ENCODE results near the gene KRTAP25-1.

Gene KRTAP25-1

GRCh38 chr21:30248844-30249243 lies 40.5 kb downstream of the KRTAP25-1 start:
- DNase-seq (ENCODE audit: low read depth), result no peak

DNA sequence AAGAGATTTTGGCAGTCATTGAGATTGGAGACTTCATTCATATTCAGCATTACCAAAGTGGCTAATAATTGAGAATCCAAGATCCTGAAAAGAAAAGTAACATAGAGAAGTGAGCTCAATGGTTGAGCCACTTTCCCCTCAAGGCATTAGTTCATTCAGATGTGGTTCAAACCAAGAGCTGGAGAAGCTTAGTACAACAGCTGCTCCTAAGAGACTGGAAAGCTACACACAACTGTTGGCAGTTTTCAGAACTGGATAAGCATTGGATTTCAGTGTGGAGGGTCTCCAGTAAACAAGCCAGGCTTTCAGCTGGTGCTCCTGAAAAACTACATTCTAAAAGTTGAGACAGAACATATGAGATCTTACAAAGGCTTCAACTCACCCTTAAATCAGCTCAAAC lies 44.3 kb downstream of the KRTAP25-1 start:
- no peak for DNase-seq (ENCODE audit: low read depth)

DNA sequence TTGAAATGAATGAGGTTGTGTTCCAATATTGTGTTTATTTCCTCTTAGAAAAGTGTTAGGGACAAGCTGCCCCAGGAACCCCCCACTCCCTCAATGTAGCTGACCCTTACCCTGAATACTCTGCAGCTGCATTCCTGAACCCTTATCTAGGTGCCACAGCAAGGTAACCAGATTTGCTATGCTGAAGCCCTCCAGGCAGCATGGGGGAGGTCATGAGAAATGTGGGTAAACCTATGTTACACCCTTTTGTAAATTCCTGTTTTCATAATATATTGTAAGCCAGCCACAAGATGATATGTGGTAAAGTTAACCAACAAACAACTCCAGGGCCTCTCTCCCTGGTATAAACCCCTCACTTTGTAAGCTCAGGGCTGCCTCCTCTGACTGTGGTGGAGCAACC lies 45.6 kb downstream of the KRTAP25-1 start:
- DNase-seq (ENCODE audit: low read depth), result no peak

DNA sequence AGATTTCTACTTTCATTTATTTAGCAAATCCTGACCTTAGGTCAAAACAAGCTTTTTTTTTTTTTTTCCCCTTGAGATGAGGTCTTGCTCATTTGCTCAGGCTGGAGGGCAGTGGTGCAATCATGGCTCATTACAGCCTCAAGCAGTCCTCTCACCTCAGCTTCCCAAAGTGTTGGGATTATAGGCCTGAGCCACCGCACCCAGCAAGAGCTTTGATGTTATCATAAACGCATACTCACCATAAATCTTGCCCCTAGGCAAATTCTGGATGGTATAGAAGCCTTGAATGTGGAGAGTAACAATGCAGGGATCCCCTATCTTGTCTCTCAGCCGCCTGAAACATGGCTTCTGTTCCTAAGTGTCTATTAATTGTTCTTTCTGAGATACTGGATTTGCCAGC lies 48.7 kb downstream of the KRTAP25-1 start:
- DNase-seq (ENCODE audit: low read depth), result no peak
